Activated CD4-positive, alpha-beta T cell treated with anti-CD3 and anti-CD28 coated beads for 36 hours (primary cell): ENCODE data around the gene ZNF709. TPM values are rescaled to one million over a fixed set of nuclear protein-coding genes. Genes with fewer than 3 reads are reported as not detected.
A peak's percentile ranks its signal among the peaks of the same experiment; 100 is the strongest.
"Not testable (repeated sequence)": the region's sequence is repeated elsewhere in the genome, so short reads cannot be mapped to it uniquely, and the experiment has no call there.

Source experiments
- ATAC-seq: fragments of 200-7000 bp; cut with Tn5 transposase; one replicate; pipeline ENCODE4 v1.10.0; 2021; ENCODE audit warnings: mild to moderate bottlenecking, moderate library complexity
- CTCF ChIA-PET: fragments of 350-600 bp; sonication (Branson Sonifier 250); formaldehyde crosslinking; loops from one replicate; lab custom pipeline; 2021; ENCODE audit warnings: antibody characterized with exemption; lab: Charles Lee
- POLR2A ChIA-PET: fragments of 350-600 bp; sonication (Branson Sonifier 250); formaldehyde crosslinking; loops from one replicate; lab custom pipeline; 2021; ENCODE audit warnings: antibody characterized with exemption, inconsistent platforms; lab: Charles Lee
- DNase-seq: peaks from one replicate; pipeline ENCODE4 v3.0.0-alpha.2; 2020
- H3K27ac Mint-ChIP-seq: one replicate; pipeline ENCODE4 v1.8.0; 2021; ENCODE audit warnings: mixed read lengths
- H3K27me3 Mint-ChIP-seq: one replicate; pipeline ENCODE4 v1.8.0; 2021; ENCODE audit warnings: mixed read lengths
- H3K36me3 Mint-ChIP-seq: one replicate; pipeline ENCODE4 v1.8.0; 2021; ENCODE audit warnings: low read depth, mixed read lengths
- H3K4me1 Mint-ChIP-seq: one replicate; pipeline ENCODE4 v1.8.0; 2021; ENCODE audit warnings: mixed read lengths
- H3K4me3 Mint-ChIP-seq: one replicate; pipeline ENCODE4 v1.8.0; 2021; ENCODE audit warnings: mild to moderate bottlenecking, moderate library complexity, mixed read lengths
- H3K9me3 Mint-ChIP-seq: one replicate; pipeline ENCODE4 v1.8.0; 2021; ENCODE audit warnings: low read depth, mixed read lengths
- intact Hi-C, 2 experiments: fragments of 100-400 bp; cut with DNase I in 1 of 2; cut with micrococcal nuclease in 1 of 2; formaldehyde crosslinking; loops; one replicate each; pipeline versions ENCODE4 v1.14.2 to v1.15.1; 2022 to 2024; cut with DNase I, micrococcal nuclease
- total RNA-seq, 2 experiments: library from RNA; stranded (reverse); gene quantifications; one replicate each; pipeline ENCODE4 v1.2.3, GENCODE V29; 2021

The ZNF709 gene
- total RNA-seq, 2 experiments from 2014 or later, result 1.7 to 2.1 TPM

GRCh38 chr19:12486265-12486783 is 1.7 kb upstream of the ZNF709 start:
- peaks cover 27% of the 10 kb centered on the region for H3K4me1 Mint-ChIP-seq
- DNase-seq, ATAC-seq, H3K27ac Mint-ChIP-seq, H3K9me3 Mint-ChIP-seq, intact Hi-C loops, H3K4me3 Mint-ChIP-seq, H3K36me3 Mint-ChIP-seq, POLR2A ChIA-PET, H3K27me3 Mint-ChIP-seq: not testable (repeated sequence)
- CTCF ChIA-PET, result interaction anchor here (0.7 kb wide), 1 partner anchor 19 kb away, joined by 3 read pairs; no protein-coding TSS in a partner anchor

DNA sequence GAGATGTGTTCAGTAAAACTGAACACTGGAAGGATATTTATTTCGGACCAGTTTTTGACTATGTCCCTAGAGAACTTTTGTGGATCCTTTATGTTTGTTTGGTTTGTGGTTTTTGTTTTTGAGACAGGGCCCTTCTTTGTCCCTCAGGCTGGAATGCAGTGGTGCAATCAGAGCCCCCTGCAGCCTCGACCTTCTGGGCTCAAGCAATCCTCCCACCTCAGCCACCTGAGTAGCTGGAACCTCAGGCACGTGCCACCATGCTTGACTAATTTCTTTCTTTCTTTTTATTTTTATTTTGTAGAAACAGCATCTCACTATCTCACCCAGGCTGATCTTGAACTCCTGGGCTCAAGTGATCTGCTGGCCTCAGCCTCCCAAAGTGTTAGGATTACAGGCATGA is 955 bp upstream of the ZNF709 start:
- H3K27ac Mint-ChIP-seq, result no peak overlapping the region
- no peaks in the 10 kb centered on the region for H3K36me3 Mint-ChIP-seq
- intact Hi-C loops, result loop anchor here (2.0 kb wide), 3 partner anchors 45 to 191 kb away; partner anchors contain the start of genes ZNF44 (in 1 of the 2), ZNF443 (in 1 of the 2) and ZNF799 (in 1 of the 2)
- no peak for DNase-seq
- no peaks in the 10 kb centered on the region for H3K9me3 Mint-ChIP-seq
- ATAC-seq, result no peak
- peaks cover 27% of the 10 kb centered on the region for H3K4me1 Mint-ChIP-seq
- H3K4me3 Mint-ChIP-seq, result peak overlapping the region; percentile 87
- ChIA-PET CTCF (no interaction called here), POLR2A (no interaction called here)
- no peaks in the 10 kb centered on the region for H3K27me3 Mint-ChIP-seq

GRCh38 chr19:12485052-12485416 is 418 bp upstream of the ZNF709 start:
- Mint-ChIP-seq H3K36me3 (no peaks in the 10 kb centered on the region), H3K27ac (peak overlapping the region; percentile 58), H3K27me3 (no peaks in the 10 kb centered on the region), H3K9me3 (no peaks in the 10 kb centered on the region), H3K4me1 (peaks cover 27% of the 10 kb centered on the region), H3K4me3 (peak overlapping the region; percentile 87)
- CTCF ChIA-PET, result interaction anchor here (0.6 to 1.2 kb wide), 2 partner anchors 177 to 326 kb away, joined by 3 read pairs; no protein-coding TSS in a partner anchor
- no peak for DNase-seq
- POLR2A ChIA-PET, result interaction anchor here (1.0 kb wide), 1 partner anchor 11 kb away, joined by 6 read pairs; no protein-coding TSS in a partner anchor
- intact Hi-C loops, result loop anchor here (2.0 kb wide), 3 partner anchors 44 to 190 kb away; partner anchors contain the start of genes ZNF44 (in 1 of the 2), ZNF443 (in 1 of the 2) and ZNF799 (in 1 of the 2)
- peak; percentile 48 for ATAC-seq

GRCh38 chr19:12484011-12484370 is 625 bp downstream of the ZNF709 start:
- H3K9me3 Mint-ChIP-seq, result no peaks in the 10 kb centered on the region
- H3K4me1 Mint-ChIP-seq, result peaks cover 27% of the 10 kb centered on the region
- intact Hi-C loops, result loop anchor here (1.0 to 2.0 kb wide), 7 partner anchors 11 to 189 kb away; partner anchors contain the start of genes ZNF443 (in 2 of the 2), ZNF44 (in 1 of the 2), ZNF563 (in 1 of the 2) and ZNF564 (in 1 of the 2)
- POLR2A ChIA-PET, result interaction anchor here (1.0 kb wide), 1 partner anchor 12 kb away, joined by 6 read pairs; no protein-coding TSS in a partner anchor
- peak overlapping the region; percentile 31 for H3K27ac Mint-ChIP-seq
- DNase-seq (no peak), ATAC-seq (no peak)
- CTCF ChIA-PET, result interaction anchor here (0.6 to 2.1 kb wide), 5 partner anchors 11 to 605 kb away, joined by 3 to 5 read pairs (median 3); no protein-coding TSS in a partner anchor
- H3K4me3 Mint-ChIP-seq, result peak overlapping the region; percentile 87
- no peaks in the 10 kb centered on the region for H3K27me3 Mint-ChIP-seq
- H3K36me3 Mint-ChIP-seq, result no peaks in the 10 kb centered on the region

DNA sequence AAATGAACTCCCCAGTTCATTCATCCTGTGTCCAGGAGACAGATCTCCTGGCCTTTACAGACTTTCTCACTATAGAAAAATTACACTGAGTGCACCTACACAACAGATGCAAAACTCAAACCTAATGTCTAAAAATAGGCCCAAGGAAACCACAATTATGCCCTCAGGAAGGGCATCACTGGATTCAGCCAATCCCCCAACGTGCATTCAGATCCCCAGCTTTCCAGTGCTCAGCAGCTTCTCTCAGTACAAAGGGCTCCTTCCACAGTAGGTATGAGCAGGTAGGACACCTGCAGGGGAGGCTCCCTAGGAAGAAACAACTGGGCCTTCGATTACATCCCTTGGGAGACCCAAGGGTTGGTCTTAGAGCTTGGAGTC is 2.1 kb downstream of the ZNF709 start:
- Mint-ChIP-seq H3K36me3 (no peaks in the 10 kb centered on the region), H3K4me1 (peaks cover 38% of the 10 kb centered on the region), H3K9me3 (no peaks in the 10 kb centered on the region), H3K27me3 (no peaks in the 10 kb centered on the region), H3K27ac (no peak overlapping the region), H3K4me3 (no peak overlapping the region)
- intact Hi-C loops, result no loop called here
- DNase-seq (no peak), ATAC-seq (no peak)
- ChIA-PET POLR2A (interaction anchor here (0.6 kb wide), 1 partner anchor 14 kb away, joined by 3 read pairs; no protein-coding TSS in a partner anchor), CTCF (interaction anchor here (0.7 to 2.1 kb wide), 2 partner anchors 13 to 82 kb away, joined by 3 to 5 read pairs; no protein-coding TSS in a partner anchor)

- Mint-ChIP-seq H3K27me3 (no peaks in the 10 kb centered on the region), H3K27ac (peak overlapping the region; percentile 1), H3K36me3 (no peaks in the 10 kb centered on the region), H3K9me3 (no peaks in the 10 kb centered on the region), H3K4me1 (peaks cover 38% of the 10 kb centered on the region), H3K4me3 (no peak overlapping the region)
- ChIA-PET POLR2A (interaction anchor here (0.7 kb wide), 1 partner anchor 13 kb away, joined by 4 read pairs; no protein-coding TSS in a partner anchor), CTCF (interaction anchor here (0.7 to 1.1 kb wide), 2 partner anchors 9 to 82 kb away, joined by 3 read pairs; no protein-coding TSS in a partner anchor)
- no peak for DNase-seq
- no peak for ATAC-seq
- intact Hi-C loops, result no loop called here
Measured at GRCh38 chr19:12481781-12482508, 2.7 kb downstream of the ZNF709 start.

DNA sequence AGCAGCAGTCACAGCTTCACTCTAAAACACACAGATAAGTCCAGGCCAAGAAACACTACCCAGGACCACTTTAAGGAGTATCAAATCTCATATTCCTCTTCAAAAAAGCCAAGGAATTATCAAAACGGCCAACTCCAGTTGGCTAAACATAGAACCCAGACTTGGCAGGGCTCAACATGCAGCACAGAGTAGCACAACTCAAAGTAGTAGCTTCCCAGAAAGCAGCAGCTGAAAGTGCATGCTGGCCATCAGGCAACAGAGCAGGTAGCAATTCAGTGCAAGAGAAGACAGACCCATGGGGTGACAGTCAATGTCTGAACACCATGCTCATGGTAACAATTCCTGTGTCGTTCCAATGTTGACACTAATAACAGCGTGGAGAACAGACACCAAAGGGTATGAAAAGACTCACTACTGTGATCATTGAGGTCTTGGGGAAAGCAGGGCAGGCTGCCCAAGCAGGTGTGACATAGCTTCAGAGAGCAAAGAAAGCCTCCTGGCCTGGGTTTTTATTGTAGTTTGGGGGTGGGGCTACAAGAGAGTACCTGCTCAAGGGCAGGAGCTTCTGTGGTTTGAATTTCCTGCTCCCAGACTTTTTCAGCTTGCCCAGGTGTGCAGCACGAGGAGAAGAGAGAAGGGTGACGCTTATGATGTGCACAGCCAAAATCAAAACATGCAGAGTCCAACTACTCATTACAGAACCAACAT is 6.2 kb downstream of the ZNF709 start:
- no peak overlapping the region for H3K4me3 Mint-ChIP-seq
- DNase-seq (no peak), ATAC-seq (peak; percentile 26)
- no peaks in the 10 kb centered on the region for H3K9me3 Mint-ChIP-seq
- H3K36me3 Mint-ChIP-seq, result peaks cover 7% of the 10 kb centered on the region
- intact Hi-C loops, result no loop called here
- ChIA-PET POLR2A (no interaction called here), CTCF (interaction anchor here (0.6 kb wide), 1 partner anchor 829 kb away, joined by 3 read pairs; no protein-coding TSS in a partner anchor)
- H3K27ac Mint-ChIP-seq, result peak overlapping the region; percentile 29
- no peaks in the 10 kb centered on the region for H3K27me3 Mint-ChIP-seq
- H3K4me1 Mint-ChIP-seq, result peaks cover 26% of the 10 kb centered on the region

GRCh38 chr19:12467651-12468050 is 17.0 kb downstream of the ZNF709 start:
- POLR2A ChIA-PET, ATAC-seq, H3K27me3 Mint-ChIP-seq, H3K27ac Mint-ChIP-seq, H3K4me3 Mint-ChIP-seq, DNase-seq, H3K4me1 Mint-ChIP-seq, CTCF ChIA-PET: not testable (repeated sequence)
- peaks cover 58% of the 10 kb centered on the region for H3K36me3 Mint-ChIP-seq
- intact Hi-C loops, result loop anchor here in 1 of 2 experiments (10.0 kb wide), 1 partner anchor 57 kb away; no protein-coding TSS in a partner anchor
- peaks cover 35% of the 10 kb centered on the region for H3K9me3 Mint-ChIP-seq

- H3K4me3 Mint-ChIP-seq, result no peak overlapping the region
- ChIA-PET CTCF (interaction anchor here (0.5 to 0.6 kb wide), 2 partner anchors 139 to 282 kb away, joined by 3 to 4 read pairs; no protein-coding TSS in a partner anchor), POLR2A (interaction anchor here (0.7 kb wide), 1 partner anchor 64 kb away, joined by 3 read pairs; the partner anchor contains the start of gene ZNF799)
- no peak for ATAC-seq
- intact Hi-C loops, result loop anchor here in 1 of 2 experiments (10.0 kb wide), 1 partner anchor 60 kb away; no protein-coding TSS in a partner anchor
- no peaks in the 10 kb centered on the region for H3K27me3 Mint-ChIP-seq
- no peak for DNase-seq
- peaks cover 59% of the 10 kb centered on the region for H3K36me3 Mint-ChIP-seq
- peaks cover 42% of the 10 kb centered on the region for H3K9me3 Mint-ChIP-seq
- H3K27ac Mint-ChIP-seq, result no peak overlapping the region
- H3K4me1 Mint-ChIP-seq, result no peaks in the 10 kb centered on the region
Measured at GRCh38 chr19:12465211-12465610, 19.4 kb downstream of the ZNF709 start.

- intact Hi-C loops, result loop anchor here (5.0 to 10.0 kb wide), 2 partner anchors 60 to 63 kb away; no protein-coding TSS in a partner anchor
- H3K27me3 Mint-ChIP-seq, result no peaks in the 10 kb centered on the region
- DNase-seq (no peak), ATAC-seq (no peak)
- H3K4me3 Mint-ChIP-seq, result no peak overlapping the region
- peaks cover 57% of the 10 kb centered on the region for H3K36me3 Mint-ChIP-seq
- no peak overlapping the region for H3K27ac Mint-ChIP-seq
- H3K9me3 Mint-ChIP-seq, result peaks cover 37% of the 10 kb centered on the region
- ChIA-PET CTCF (interaction anchor here (0.5 to 0.6 kb wide), 2 partner anchors 139 to 282 kb away, joined by 3 to 4 read pairs; no protein-coding TSS in a partner anchor), POLR2A (no interaction called here)
- H3K4me1 Mint-ChIP-seq, result no peaks in the 10 kb centered on the region
Measured at GRCh38 chr19:12464769-12465168, 19.8 kb downstream of the ZNF709 start.
